GM23338 (cell line): Measurements from ENCODE around the gene FGGY. TPM values are rescaled to one million over a fixed set of nuclear protein-coding genes. Genes with fewer than 3 reads are reported as not detected.

Experiments
- ATAC-seq: fragments of 200-7000 bp; cut with Tn5 transposase; 3 replicates; pipeline ENCODE4 v1.9.1; 2020
- DNase-seq: peaks from one replicate; pipeline ENCODE4 v3.0.0-alpha.2; 2015; ENCODE audit warnings: low spot score
- H2AFZ ChIP-seq: fragments of 200-600 bp; sonication (generic); 2 replicates; pipeline ENCODE4 v1.8.0; 2016; ENCODE audit warnings: antibody characterized with exemption, mild to moderate bottlenecking, moderate library complexity
- H3F3A ChIP-seq: fragments of 200-600 bp; sonication (generic); replicated peaks from 2 replicates; pipeline ENCODE4 v1.8.0; 2017; ENCODE audit warnings: antibody characterized with exemption, mixed run types, low read depth
- H3K27ac ChIP-seq: fragments of 200-600 bp; sonication (generic); 2 replicates; pipeline ENCODE4 v1.6.1; 2016; ENCODE audit warnings: low read depth
- H3K27me3 ChIP-seq: fragments of 200-600 bp; sonication (generic); 2 replicates; pipeline ENCODE4 v1.8.0; 2016; ENCODE audit warnings: mild to moderate bottlenecking, mixed run types, moderate library complexity; ENCODE audit not compliant: insufficient read depth
- H3K36me3 ChIP-seq: fragments of 200-600 bp; sonication (generic); 2 replicates; pipeline ENCODE4 v1.8.0; 2016; ENCODE audit warnings: mild to moderate bottlenecking; ENCODE audit not compliant: insufficient read depth
- H3K4me1 ChIP-seq: fragments of 200-600 bp; sonication (generic); 2 replicates; pipeline ENCODE4 v1.8.0; 2016; ENCODE audit warnings: mild to moderate bottlenecking, moderate library complexity; ENCODE audit not compliant: insufficient read depth
- H3K4me2 ChIP-seq: fragments of 200-600 bp; sonication (generic); 2 replicates; pipeline ENCODE4 v1.7.1; 2017; ENCODE audit warnings: mixed run types
- H3K4me3 ChIP-seq: fragments of 200-600 bp; sonication (generic); 2 replicates; pipeline ENCODE4 v1.6.1; 2016; ENCODE audit warnings: mixed run types
- H3K79me2 ChIP-seq: fragments of 200-600 bp; sonication (generic); replicated peaks from 2 replicates; pipeline ENCODE4 v1.8.0; 2017; ENCODE audit warnings: mild to moderate bottlenecking; ENCODE audit not compliant: insufficient read depth
- H3K9me2 ChIP-seq: fragments of 200-600 bp; sonication (generic); 2 replicates; pipeline ENCODE4 v1.8.0; 2017; ENCODE audit not compliant: insufficient read depth
- H4K20me1 ChIP-seq: fragments of 200-600 bp; sonication (generic); replicated peaks from 2 replicates; pipeline ENCODE4 v1.8.0; 2017; ENCODE audit warnings: mild to moderate bottlenecking; ENCODE audit not compliant: insufficient read depth
- H3K27ac Mint-ChIP-seq: 2 replicates; pipeline ENCODE4 v1.8.0; 2020; ENCODE audit warnings: inconsistent platforms, mild to moderate bottlenecking, moderate library complexity, mixed read lengths
- H3K27me3 Mint-ChIP-seq: 3 replicates; pipeline ENCODE4 v1.8.0; 2022; ENCODE audit warnings: low read depth, mild to moderate bottlenecking, moderate library complexity, mixed read lengths, inconsistent platforms; ENCODE audit not compliant: insufficient read depth, poor library complexity
- H3K36me3 Mint-ChIP-seq: 3 replicates; pipeline ENCODE4 v1.8.0; 2021; ENCODE audit warnings: low read depth, mild to moderate bottlenecking, inconsistent platforms, moderate library complexity, mixed read lengths
- H3K4me1 Mint-ChIP-seq: 3 replicates; pipeline ENCODE4 v1.8.0; 2020; ENCODE audit warnings: mild to moderate bottlenecking, inconsistent platforms, mixed read lengths
- H3K4me3 Mint-ChIP-seq: 3 replicates; pipeline ENCODE4 v1.8.0; 2021; ENCODE audit warnings: moderate library complexity, mild to moderate bottlenecking, inconsistent platforms, mixed read lengths
- H3K9me3 Mint-ChIP-seq: 3 replicates; pipeline ENCODE4 v1.8.0; 2020; ENCODE audit warnings: moderate library complexity, mild to moderate bottlenecking, inconsistent platforms, mixed read lengths
- CREB1 ChIP-seq: fragments of 250-450 bp; sonication (Bioruptor Pico); IDR thresholded peaks from 2 replicates; pipeline ENCODE4 v1.5.0; 2020; ENCODE audit warnings: low read depth, mild to moderate bottlenecking, moderate library complexity
- EZH2 ChIP-seq: fragments of 200-600 bp; sonication (generic); IDR thresholded peaks from one replicate; pipeline ENCODE4 v1.8.0; 2017; ENCODE audit warnings: antibody characterized with exemption, mild to moderate bottlenecking, low read depth; ENCODE audit not compliant: unreplicated experiment
- EZH2phosphoT487 ChIP-seq: fragments of 200-600 bp; sonication (generic); IDR thresholded peaks from one replicate; pipeline ENCODE4 v1.8.1; 2018; ENCODE audit warnings: antibody characterized with exemption; ENCODE audit not compliant: unreplicated experiment
- JUNB ChIP-seq: IDR thresholded peaks from one replicate; pipeline ENCODE4 v1.6.1; 2016; ENCODE audit warnings: antibody characterized with exemption; ENCODE audit not compliant: unreplicated experiment
- NANOG ChIP-seq: IDR thresholded peaks from 2 replicates; pipeline ENCODE4 v1.6.1; 2016; ENCODE audit warnings: antibody characterized with exemption, borderline replicate concordance
- POLR2AphosphoS5 ChIP-seq: IDR thresholded peaks from 2 replicates; pipeline ENCODE4 v1.6.1; 2016; ENCODE audit warnings: antibody characterized with exemption, low read depth
- STAT1 ChIP-seq: IDR thresholded peaks from one replicate; pipeline ENCODE4 v1.6.1; 2016; ENCODE audit warnings: antibody characterized with exemption; ENCODE audit not compliant: unreplicated experiment
- ZNF114 ChIP-seq: fragments of 250-450 bp; sonication (Bioruptor Pico); IDR thresholded peaks from 2 replicates; pipeline ENCODE4 v1.5.0; 2020; ENCODE audit warnings: mild to moderate bottlenecking, moderate library complexity
- ZNF331 ChIP-seq: fragments of 250-450 bp; sonication (Bioruptor Pico); IDR thresholded peaks from 2 replicates; pipeline ENCODE4 v1.5.0; 2020; ENCODE audit warnings: low read depth, mild to moderate bottlenecking, moderate library complexity
- polyA plus RNA-seq: library from polyadenylated mRNA; unstranded; fragments of >200 nt; fragmentation: Nextera tagmentation; extraction: Ambion mirVana; gene quantifications from 2 replicates; pipeline ENCODE4 v1.2.1, GENCODE V29; 2016
- total RNA-seq: library from RNA; depleted of rRNA; stranded (reverse); fragments of >200 nt; shearing (Covaris generic); gene quantifications from 2 replicates; pipeline ENCODE4 v1.2.3, GENCODE V29; 2014
- TF ChIP-seq, protein P1 (sequence below): IDR thresholded peaks from one replicate; pipeline ENCODE4 v1.6.1; 2018; ENCODE audit warnings: antibody characterized with exemption; ENCODE audit not compliant: unreplicated experiment
- TF ChIP-seq, protein P2 (sequence below): fragments of 250-450 bp; sonication (Bioruptor Pico); IDR thresholded peaks from 2 replicates; pipeline ENCODE4 v1.5.0; 2020; ENCODE audit warnings: mild to moderate bottlenecking, moderate library complexity
- TF ChIP-seq, protein P3 (sequence below), 2 experiments: fragments of 200-600 bp in 1 of 2; sonication (generic) in 1 of 2; conservative IDR thresholded peaks; 2 replicates each; pipeline versions ENCODE4 v1.5.1 to v1.6.1; 2016 to 2017; ENCODE audit warnings: antibody characterized with exemption in 2 of 2, low read depth in 2 of 2, mild to moderate bottlenecking in 2 of 2, moderate library complexity in 1 of 2
- TF ChIP-seq, protein P4 (sequence below): IDR thresholded peaks from 2 replicates; pipeline ENCODE4 v1.6.1; 2016; ENCODE audit warnings: antibody characterized with exemption

The FGGY gene
- total and polyA plus RNA-seq, 2 experiments from 2014 or later, result 10.9 to 21.4 TPM

DNA sequence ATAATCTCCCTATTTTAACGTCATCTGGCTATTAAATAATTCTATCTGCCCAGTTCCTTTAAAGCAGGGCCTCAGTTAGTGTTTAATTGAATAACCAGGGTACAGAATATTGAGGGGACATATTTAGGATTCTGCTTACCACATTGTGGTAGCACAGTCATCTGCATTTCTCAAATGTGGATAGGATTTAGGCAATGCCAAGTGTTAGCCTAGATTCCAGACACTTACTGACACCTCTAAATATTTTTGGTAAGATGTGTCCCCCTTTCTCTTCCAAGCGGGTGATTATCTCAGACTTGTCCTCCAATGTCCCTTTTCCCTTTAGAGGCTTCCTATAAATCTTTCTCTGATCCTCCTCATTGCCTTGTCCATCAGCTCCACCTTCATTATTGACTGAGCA, 357.1 kb downstream of the FGGY start:
- no peaks in the 10 kb centered on the region for H4K20me1 ChIP-seq
- no peak overlapping the region for H2AFZ ChIP-seq
- no peaks in the 10 kb centered on the region for H3K36me3 ChIP-seq
- Mint-ChIP-seq H3K4me1 (peaks cover 10% of the 10 kb centered on the region), H3K9me3 (peaks cover 14% of the 10 kb centered on the region), H3K27ac (no peak overlapping the region), H3K27me3 (no peaks in the 10 kb centered on the region), H3K36me3 (peaks cover 6% of the 10 kb centered on the region; the same call in 2 of the 3 replicates), H3K4me3 (peak overlapping the region; percentile 25; the same call in 1 of the 3 replicates)
- H3K4me3 ChIP-seq, result no peak overlapping the region
- no peaks in the 10 kb centered on the region for H3K79me2 ChIP-seq
- H3K27ac ChIP-seq, result no peak overlapping the region
- H3K4me1 ChIP-seq, result no peaks in the 10 kb centered on the region; the same call in 1 of the 2 replicates
- no peak for DNase-seq
- ATAC-seq, result no peak
- H3K27me3 ChIP-seq, result no peaks in the 10 kb centered on the region
- TF ChIP-seq NANOG, result no peak
- no peak for TF ChIP-seq CREB1
- TF ChIP-seq ZNF331 (CRISPR knock-in tag), result no peak
- TF ChIP-seq, protein P1, sequence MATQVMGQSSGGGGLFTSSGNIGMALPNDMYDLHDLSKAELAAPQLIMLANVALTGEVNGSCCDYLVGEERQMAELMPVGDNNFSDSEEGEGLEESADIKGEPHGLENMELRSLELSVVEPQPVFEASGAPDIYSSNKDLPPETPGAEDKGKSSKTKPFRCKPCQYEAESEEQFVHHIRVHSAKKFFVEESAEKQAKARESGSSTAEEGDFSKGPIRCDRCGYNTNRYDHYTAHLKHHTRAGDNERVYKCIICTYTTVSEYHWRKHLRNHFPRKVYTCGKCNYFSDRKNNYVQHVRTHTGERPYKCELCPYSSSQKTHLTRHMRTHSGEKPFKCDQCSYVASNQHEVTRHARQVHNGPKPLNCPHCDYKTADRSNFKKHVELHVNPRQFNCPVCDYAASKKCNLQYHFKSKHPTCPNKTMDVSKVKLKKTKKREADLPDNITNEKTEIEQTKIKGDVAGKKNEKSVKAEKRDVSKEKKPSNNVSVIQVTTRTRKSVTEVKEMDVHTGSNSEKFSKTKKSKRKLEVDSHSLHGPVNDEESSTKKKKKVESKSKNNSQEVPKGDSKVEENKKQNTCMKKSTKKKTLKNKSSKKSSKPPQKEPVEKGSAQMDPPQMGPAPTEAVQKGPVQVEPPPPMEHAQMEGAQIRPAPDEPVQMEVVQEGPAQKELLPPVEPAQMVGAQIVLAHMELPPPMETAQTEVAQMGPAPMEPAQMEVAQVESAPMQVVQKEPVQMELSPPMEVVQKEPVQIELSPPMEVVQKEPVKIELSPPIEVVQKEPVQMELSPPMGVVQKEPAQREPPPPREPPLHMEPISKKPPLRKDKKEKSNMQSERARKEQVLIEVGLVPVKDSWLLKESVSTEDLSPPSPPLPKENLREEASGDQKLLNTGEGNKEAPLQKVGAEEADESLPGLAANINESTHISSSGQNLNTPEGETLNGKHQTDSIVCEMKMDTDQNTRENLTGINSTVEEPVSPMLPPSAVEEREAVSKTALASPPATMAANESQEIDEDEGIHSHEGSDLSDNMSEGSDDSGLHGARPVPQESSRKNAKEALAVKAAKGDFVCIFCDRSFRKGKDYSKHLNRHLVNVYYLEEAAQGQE, result no peak
- no peak for TF ChIP-seq EZH2phosphoT487
- TF ChIP-seq, protein P2, sequence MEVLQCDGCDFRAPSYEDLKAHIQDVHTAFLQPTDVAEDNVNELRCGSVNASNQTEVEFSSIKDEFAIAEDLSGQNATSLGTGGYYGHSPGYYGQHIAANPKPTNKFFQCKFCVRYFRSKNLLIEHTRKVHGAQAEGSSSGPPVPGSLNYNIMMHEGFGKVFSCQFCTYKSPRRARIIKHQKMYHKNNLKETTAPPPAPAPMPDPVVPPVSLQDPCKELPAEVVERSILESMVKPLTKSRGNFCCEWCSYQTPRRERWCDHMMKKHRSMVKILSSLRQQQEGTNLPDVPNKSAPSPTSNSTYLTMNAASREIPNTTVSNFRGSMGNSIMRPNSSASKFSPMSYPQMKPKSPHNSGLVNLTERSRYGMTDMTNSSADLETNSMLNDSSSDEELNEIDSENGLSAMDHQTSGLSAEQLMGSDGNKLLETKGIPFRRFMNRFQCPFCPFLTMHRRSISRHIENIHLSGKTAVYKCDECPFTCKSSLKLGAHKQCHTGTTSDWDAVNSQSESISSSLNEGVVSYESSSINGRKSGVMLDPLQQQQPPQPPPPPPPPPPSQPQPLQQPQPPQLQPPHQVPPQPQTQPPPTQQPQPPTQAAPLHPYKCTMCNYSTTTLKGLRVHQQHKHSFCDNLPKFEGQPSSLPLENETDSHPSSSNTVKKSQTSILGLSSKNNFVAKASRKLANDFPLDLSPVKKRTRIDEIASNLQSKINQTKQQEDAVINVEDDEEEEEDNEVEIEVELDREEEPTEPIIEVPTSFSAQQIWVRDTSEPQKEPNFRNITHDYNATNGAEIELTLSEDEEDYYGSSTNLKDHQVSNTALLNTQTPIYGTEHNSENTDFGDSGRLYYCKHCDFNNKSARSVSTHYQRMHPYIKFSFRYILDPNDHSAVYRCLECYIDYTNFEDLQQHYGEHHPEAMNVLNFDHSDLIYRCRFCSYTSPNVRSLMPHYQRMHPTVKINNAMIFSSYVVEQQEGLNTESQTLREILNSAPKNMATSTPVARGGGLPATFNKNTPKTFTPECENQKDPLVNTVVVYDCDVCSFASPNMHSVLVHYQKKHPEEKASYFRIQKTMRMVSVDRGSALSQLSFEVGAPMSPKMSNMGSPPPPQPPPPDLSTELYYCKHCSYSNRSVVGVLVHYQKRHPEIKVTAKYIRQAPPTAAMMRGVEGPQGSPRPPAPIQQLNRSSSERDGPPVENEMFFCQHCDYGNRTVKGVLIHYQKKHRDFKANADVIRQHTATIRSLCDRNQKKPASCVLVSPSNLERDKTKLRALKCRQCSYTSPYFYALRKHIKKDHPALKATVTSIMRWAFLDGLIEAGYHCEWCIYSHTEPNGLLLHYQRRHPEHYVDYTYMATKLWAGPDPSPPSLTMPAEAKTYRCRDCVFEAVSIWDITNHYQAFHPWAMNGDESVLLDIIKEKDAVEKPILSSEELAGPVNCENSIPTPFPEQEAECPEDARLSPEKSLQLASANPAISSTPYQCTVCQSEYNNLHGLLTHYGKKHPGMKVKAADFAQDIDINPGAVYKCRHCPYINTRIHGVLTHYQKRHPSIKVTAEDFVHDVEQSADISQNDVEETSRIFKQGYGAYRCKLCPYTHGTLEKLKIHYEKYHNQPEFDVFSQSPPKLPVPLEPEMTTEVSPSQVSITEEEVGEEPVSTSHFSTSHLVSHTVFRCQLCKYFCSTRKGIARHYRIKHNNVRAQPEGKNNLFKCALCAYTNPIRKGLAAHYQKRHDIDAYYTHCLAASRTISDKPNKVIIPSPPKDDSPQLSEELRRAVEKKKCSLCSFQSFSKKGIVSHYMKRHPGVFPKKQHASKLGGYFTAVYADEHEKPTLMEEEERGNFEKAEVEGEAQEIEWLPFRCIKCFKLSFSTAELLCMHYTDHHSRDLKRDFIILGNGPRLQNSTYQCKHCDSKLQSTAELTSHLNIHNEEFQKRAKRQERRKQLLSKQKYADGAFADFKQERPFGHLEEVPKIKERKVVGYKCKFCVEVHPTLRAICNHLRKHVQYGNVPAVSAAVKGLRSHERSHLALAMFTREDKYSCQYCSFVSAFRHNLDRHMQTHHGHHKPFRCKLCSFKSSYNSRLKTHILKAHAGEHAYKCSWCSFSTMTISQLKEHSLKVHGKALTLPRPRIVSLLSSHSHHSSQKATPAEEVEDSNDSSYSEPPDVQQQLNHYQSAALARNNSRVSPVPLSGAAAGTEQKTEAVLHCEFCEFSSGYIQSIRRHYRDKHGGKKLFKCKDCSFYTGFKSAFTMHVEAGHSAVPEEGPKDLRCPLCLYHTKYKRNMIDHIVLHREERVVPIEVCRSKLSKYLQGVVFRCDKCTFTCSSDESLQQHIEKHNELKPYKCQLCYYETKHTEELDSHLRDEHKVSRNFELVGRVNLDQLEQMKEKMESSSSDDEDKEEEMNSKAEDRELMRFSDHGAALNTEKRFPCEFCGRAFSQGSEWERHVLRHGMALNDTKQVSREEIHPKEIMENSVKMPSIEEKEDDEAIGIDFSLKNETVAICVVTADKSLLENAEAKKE (CRISPR knock-in tag), result no peak
- no peak for TF ChIP-seq JUNB
- no peak for TF ChIP-seq EZH2
- TF ChIP-seq, protein P3, sequence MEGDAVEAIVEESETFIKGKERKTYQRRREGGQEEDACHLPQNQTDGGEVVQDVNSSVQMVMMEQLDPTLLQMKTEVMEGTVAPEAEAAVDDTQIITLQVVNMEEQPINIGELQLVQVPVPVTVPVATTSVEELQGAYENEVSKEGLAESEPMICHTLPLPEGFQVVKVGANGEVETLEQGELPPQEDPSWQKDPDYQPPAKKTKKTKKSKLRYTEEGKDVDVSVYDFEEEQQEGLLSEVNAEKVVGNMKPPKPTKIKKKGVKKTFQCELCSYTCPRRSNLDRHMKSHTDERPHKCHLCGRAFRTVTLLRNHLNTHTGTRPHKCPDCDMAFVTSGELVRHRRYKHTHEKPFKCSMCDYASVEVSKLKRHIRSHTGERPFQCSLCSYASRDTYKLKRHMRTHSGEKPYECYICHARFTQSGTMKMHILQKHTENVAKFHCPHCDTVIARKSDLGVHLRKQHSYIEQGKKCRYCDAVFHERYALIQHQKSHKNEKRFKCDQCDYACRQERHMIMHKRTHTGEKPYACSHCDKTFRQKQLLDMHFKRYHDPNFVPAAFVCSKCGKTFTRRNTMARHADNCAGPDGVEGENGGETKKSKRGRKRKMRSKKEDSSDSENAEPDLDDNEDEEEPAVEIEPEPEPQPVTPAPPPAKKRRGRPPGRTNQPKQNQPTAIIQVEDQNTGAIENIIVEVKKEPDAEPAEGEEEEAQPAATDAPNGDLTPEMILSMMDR (conservative IDR thresholded peaks at IDR 0.05; ENCODE audit: low read depth in 2 of 2), result no peak
- TF ChIP-seq POLR2AphosphoS5, result no peak
- no peak for TF ChIP-seq ZNF114 (CRISPR knock-in tag)
- TF ChIP-seq STAT1, result no peak
- TF ChIP-seq, protein P4, sequence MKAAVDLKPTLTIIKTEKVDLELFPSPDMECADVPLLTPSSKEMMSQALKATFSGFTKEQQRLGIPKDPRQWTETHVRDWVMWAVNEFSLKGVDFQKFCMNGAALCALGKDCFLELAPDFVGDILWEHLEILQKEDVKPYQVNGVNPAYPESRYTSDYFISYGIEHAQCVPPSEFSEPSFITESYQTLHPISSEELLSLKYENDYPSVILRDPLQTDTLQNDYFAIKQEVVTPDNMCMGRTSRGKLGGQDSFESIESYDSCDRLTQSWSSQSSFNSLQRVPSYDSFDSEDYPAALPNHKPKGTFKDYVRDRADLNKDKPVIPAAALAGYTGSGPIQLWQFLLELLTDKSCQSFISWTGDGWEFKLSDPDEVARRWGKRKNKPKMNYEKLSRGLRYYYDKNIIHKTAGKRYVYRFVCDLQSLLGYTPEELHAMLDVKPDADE, result no peak
- H3K4me2 ChIP-seq, result no peak overlapping the region
- peaks cover 8% of the 10 kb centered on the region; the same call in 1 of the 2 replicates for H3K9me2 ChIP-seq
- no peaks in the 10 kb centered on the region for H3F3A ChIP-seq
